Adipose tissue (tissue), 3 donors: ENCODE results near the gene TP53. TPM values are rescaled to one million over a fixed set of nuclear protein-coding genes. Genes with fewer than 3 reads are reported as not detected.

ENCODE experiments used
- polyA plus RNA-seq, 3 donors: library from polyadenylated mRNA; stranded (reverse); fragments of 200-250 nt; gene quantifications; one replicate each; pipeline ENCODE4 v1.2.3, GENCODE V29; 2013
- donor health status: healthy with polysubstance abuse.
- donor health status: Bipolar disorder and iron deficiency.
- donor health status: healthy.

Gene TP53
- polyA plus RNA-seq, 3 donors: 13.5 to 17.8 (median 16.6) TPM

Other genes starting within 250 kb of the TP53 start
- gene FGF11, start 248.0 kb downstream of the TP53 start, polyA plus RNA-seq: 1 to 10 TPM in 1 of 3 donors, under 1 TPM in 2; 0.28 to 4.6 (median 0.86) TPM
- 10 to 100 TPM in 2 of 3 donors, 1 to 10 TPM in 1; 5.0 to 14.2 (median 12.7) TPM for gene CHRNB1, start 242.4 kb downstream of the TP53 start, polyA plus RNA-seq
- gene ZBTB4, start 207.9 kb downstream of the TP53 start, polyA plus RNA-seq: 10 to 100 TPM; 17.4 to 45.0 (median 32.9) TPM
- gene SLC35G6, start 206.0 kb downstream of the TP53 start, polyA plus RNA-seq: not detected
- gene POLR2A, start 203.1 kb downstream of the TP53 start, polyA plus RNA-seq: 10 to 100 TPM; 20.9 to 35.4 (median 24.6) TPM
- 100 to 1,000 TPM in 1 of 3 donors, 10 to 100 TPM in 2; 19.6 to 100 (median 49.9) TPM for gene TNFSF12, start 138.4 kb downstream of the TP53 start, polyA plus RNA-seq
- 10 to 100 TPM; 19.3 to 42.6 (median 26.5) TPM for gene TNFSF13, start 128.7 kb downstream of the TP53 start, polyA plus RNA-seq
- 10 to 100 TPM; 25.1 to 52.1 (median 43.0) TPM for gene SENP3, start 125.6 kb downstream of the TP53 start, polyA plus RNA-seq
- 100 to 1,000 TPM in 1 of 3 donors, 10 to 100 TPM in 2; 19.4 to 111 (median 99.0) TPM for gene CD68, start 107.9 kb downstream of the TP53 start, polyA plus RNA-seq
- 10 to 100 TPM; 31.7 to 72.2 (median 50.2) TPM for gene MPDU1, start 103.6 kb downstream of the TP53 start, polyA plus RNA-seq
- gene SOX15, start 97.4 kb downstream of the TP53 start, polyA plus RNA-seq: 1 to 10 TPM in 1 of 3 donors, under 1 TPM in 2; 0.21 to 2.7 (median 0.46) TPM
- 10 to 100 TPM; 14.7 to 29.9 (median 23.3) TPM for gene FXR2, start 72.6 kb downstream of the TP53 start, polyA plus RNA-seq
- gene SAT2, start 59.7 kb downstream of the TP53 start, polyA plus RNA-seq: 100 to 1,000 TPM in 2 of 3 donors, 10 to 100 TPM in 1; 93.7 to 142 (median 130) TPM
- under 1 TPM; 0.32 to 0.67 (median 0.45) TPM for gene SHBG, start 57.4 kb downstream of the TP53 start, polyA plus RNA-seq
- gene ATP1B2, start 36.6 kb downstream of the TP53 start, polyA plus RNA-seq: 1 to 10 TPM in 2 of 3 donors, under 1 TPM in 1; 0.51 to 2.2 (median 1.5) TPM
- 1 to 10 TPM; 2.8 to 5.6 (median 5.0) TPM for gene WRAP53, start 987 bp upstream of the TP53 start, polyA plus RNA-seq
- 1 to 10 TPM in 1 of 3 donors, under 1 TPM in 2; 0.54 to 1.1 (median 0.89) TPM for gene EFNB3, start 17.7 kb upstream of the TP53 start, polyA plus RNA-seq
- under 1 TPM; 0.03 to 0.79 (median 0.19) TPM for gene DNAH2, start 30.3 kb upstream of the TP53 start, polyA plus RNA-seq
- gene KDM6B, start 146.7 kb upstream of the TP53 start, polyA plus RNA-seq: 10 to 100 TPM in 2 of 3 donors, 1 to 10 TPM in 1; 4.6 to 44.6 (median 21.6) TPM
- 10 to 100 TPM; 10.4 to 85.7 (median 77.4) TPM for gene TMEM88, start 167.6 kb upstream of the TP53 start, polyA plus RNA-seq
- gene NAA38, start 170.1 kb upstream of the TP53 start, polyA plus RNA-seq: 100 to 1,000 TPM in 2 of 3 donors, 10 to 100 TPM in 1; 69.0 to 191 (median 132) TPM
- 10 to 100 TPM in 2 of 3 donors, 1 to 10 TPM in 1; 8.9 to 15.4 (median 11.2) TPM for gene CYB5D1, start 170.5 kb upstream of the TP53 start, polyA plus RNA-seq
- 100 to 1,000 TPM in 1 of 3 donors, 10 to 100 TPM in 2; 38.4 to 169 (median 39.4) TPM for gene CHD3, start 201.3 kb upstream of the TP53 start, polyA plus RNA-seq
- 1 to 10 TPM; 1.9 to 2.2 (median 2.0) TPM for gene RNF227, start 228.8 kb upstream of the TP53 start, polyA plus RNA-seq
- gene KCNAB3, start 242.4 kb upstream of the TP53 start, polyA plus RNA-seq: 1 to 10 TPM in 2 of 3 donors, under 1 TPM in 1; 0.77 to 1.9 (median 1.7) TPM
- 100 to 1,000 TPM in 1 of 3 donors, 10 to 100 TPM in 2; 51.1 to 132 (median 89.0) TPM for gene TRAPPC1, start 244.5 kb upstream of the TP53 start, polyA plus RNA-seq
- gene CNTROB, start 244.7 kb upstream of the TP53 start, polyA plus RNA-seq: 10 to 100 TPM; 10.8 to 28.0 (median 15.7) TPM